ENCODE data around the gene ZNF548.

Gene ZNF548

GRCh38 chr19:57389730-57390598 is at the start of gene ZNF548:
Gene ZNF548 (plus strand): TSS chr19:57389854. CDS start chr19:57390100, 246 bp downstream.
- TF ChIP-seq, protein P1, sequence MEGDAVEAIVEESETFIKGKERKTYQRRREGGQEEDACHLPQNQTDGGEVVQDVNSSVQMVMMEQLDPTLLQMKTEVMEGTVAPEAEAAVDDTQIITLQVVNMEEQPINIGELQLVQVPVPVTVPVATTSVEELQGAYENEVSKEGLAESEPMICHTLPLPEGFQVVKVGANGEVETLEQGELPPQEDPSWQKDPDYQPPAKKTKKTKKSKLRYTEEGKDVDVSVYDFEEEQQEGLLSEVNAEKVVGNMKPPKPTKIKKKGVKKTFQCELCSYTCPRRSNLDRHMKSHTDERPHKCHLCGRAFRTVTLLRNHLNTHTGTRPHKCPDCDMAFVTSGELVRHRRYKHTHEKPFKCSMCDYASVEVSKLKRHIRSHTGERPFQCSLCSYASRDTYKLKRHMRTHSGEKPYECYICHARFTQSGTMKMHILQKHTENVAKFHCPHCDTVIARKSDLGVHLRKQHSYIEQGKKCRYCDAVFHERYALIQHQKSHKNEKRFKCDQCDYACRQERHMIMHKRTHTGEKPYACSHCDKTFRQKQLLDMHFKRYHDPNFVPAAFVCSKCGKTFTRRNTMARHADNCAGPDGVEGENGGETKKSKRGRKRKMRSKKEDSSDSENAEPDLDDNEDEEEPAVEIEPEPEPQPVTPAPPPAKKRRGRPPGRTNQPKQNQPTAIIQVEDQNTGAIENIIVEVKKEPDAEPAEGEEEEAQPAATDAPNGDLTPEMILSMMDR (IDR thresholded peaks at IDR 0.05; ENCODE audit: low read depth, low read length, missing control alignments), result no peak
- DNase-seq (ENCODE audit: extremely low read depth, low read depth), result peak; percentile 97
- H3K4me3 ChIP-seq (replicated peaks; ENCODE audit: low read depth, low read length), result peak within 1 kb of the TSS; percentile 81

DNA sequence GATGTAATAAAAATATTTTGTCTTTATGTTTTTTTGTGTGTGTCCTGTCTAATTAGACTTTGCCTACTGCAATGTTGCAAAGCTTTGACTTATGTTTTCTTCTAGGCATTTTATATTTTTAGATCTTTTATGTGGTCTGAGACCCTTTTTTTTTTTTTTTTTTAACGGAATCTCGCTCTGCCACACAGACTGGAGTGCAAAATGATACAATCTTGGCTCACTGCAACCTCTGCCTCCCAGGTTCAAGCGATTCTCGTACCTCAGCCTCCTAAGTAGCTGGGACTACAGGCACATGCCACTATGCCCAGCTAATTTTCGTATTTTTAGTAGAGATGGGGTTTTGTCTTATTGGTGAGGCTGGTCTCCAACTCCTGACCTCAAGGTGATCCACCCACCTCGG is 47.1 kb upstream of the ZNF548 start:
- TF ChIP-seq, protein P1 (IDR thresholded peaks at IDR 0.05; ENCODE audit: low read depth, low read length, missing control alignments), result no peak
- DNase-seq (ENCODE audit: extremely low read depth, low read depth), result no peak
- H3K4me3 ChIP-seq (replicated peaks; ENCODE audit: low read depth, low read length), result no peak overlapping the region

DNA sequence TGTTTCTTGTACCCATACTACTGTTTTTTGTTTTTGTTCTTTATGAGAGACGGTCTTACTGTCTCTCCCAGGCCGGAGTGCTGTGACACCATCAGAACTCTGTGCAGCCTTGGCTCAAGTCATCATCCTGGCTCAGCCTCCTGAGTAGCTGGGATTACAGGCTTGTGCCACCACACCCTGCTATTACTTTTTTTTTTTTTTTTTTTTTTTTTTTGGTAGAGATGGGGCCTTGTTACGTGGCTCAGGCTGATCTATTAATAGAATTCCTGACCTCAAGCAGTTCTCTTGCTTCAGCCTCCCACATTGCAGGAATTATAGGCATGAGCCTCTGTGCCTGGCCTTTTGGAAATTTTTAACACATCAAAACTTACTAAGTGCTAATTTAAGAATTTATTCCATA is 41.5 kb upstream of the ZNF548 start:
- TF ChIP-seq, protein P1 (IDR thresholded peaks at IDR 0.05; ENCODE audit: low read depth, low read length, missing control alignments), result no peak
- no peak for DNase-seq (ENCODE audit: extremely low read depth, low read depth)
- no peak overlapping the region for H3K4me3 ChIP-seq (replicated peaks; ENCODE audit: low read depth, low read length)

DNA sequence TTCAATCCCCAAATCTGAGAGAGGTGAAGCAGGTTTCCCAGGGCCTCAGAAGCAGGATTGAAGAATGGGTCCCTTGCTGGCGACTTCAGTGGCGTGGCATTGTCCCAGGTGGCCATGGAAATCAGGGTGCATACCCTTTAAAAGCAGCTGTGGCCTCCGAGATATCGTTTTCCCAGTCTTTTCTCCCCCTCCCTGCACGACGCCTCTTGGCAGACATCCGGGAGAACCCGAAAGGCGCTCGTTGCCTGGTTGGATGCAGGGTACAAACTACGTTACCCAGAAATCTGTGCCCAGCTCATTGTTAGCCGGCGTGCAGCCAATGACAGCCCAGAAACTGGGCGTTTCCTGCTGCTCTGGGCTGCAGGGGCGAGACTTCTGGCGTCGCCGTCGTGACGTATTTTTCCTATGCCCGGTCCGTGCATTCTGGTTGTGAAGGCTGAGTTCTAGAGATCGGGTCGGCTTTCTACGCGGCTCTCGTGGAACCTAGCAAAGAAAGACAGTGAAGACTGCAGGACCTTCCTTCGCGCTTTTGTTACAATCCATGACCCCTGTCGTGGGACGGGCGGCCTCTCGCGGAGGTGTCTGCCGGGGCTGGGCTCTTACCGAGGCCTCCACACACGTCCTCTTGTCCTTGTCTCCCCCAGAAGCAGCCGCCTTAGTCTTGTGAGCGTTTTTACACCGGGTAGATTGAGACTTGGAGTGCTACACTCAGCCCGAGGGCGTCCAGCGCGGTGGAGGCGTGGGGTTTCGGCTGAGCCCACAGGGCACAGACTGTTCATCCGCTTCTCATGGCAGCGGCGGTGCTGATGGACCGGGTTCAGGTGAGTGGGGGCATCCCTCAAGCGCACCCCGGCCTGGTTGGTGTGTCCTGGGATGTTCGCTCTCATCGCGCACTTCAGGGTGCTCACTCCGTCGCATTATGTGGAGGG is 38.5 kb upstream of the ZNF548 start, which contains the start of gene ZNF304:
ZNF304 (plus strand) TSS at position 395 of the 929 bp plus-strand sequence; CDS start at position 789, 394 bp downstream.
- DNase-seq (ENCODE audit: extremely low read depth, low read depth), result peak; percentile 89
- H3K4me3 ChIP-seq (replicated peaks; ENCODE audit: low read depth, low read length), result peak within 1 kb of the TSS; percentile 95
- TF ChIP-seq, protein P1 (IDR thresholded peaks at IDR 0.05; ENCODE audit: low read depth, low read length, missing control alignments), result no peak

DNA sequence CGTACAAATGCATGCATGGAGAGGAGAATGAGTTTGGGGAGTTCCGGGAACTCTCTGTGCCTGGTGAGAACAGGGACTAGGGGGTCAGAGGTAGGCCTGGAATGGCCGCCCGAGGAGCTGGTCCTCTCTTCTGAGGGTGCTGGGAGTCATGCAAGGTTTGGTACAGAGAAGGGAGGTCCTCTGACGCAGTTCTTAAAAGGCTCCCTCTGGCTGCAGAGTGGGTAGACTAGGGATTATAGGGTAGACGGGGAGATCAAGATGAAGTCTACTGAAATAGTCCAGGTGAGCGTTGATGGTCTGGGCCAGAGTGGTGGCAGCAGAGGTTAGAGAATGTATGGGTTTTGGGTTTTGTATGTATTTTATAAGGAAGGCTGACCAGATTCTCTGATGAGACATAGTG is 37.8 kb upstream of the ZNF548 start:
- TF ChIP-seq, protein P1 (IDR thresholded peaks at IDR 0.05; ENCODE audit: low read depth, low read length, missing control alignments), result no peak
- DNase-seq (ENCODE audit: extremely low read depth, low read depth), result no peak

GRCh38 chr19:57355916-57356315 is 33.7 kb upstream of the ZNF548 start:
- no peak overlapping the region for H3K4me3 ChIP-seq (replicated peaks; ENCODE audit: low read depth, low read length)
- TF ChIP-seq, protein P1 (IDR thresholded peaks at IDR 0.05; ENCODE audit: low read depth, low read length, missing control alignments), result no peak
- DNase-seq (ENCODE audit: extremely low read depth, low read depth), result no peak

More for the DNA sequence above, 37.8 kb upstream of the ZNF548 start:
- H3K4me3 ChIP-seq (replicated peaks; ENCODE audit: low read depth, low read length), result peak overlapping the region; percentile 95

Data from HFF-Myc (cell line).